OCI-M2 (cell line): Measurements from ENCODE around the gene SSR2.
"Not testable (repeated sequence)": the region's sequence is repeated elsewhere in the genome, so short reads cannot be mapped to it uniquely, and the experiment has no call there.

Source experiments
- DNase-seq: peaks from one replicate; lab custom pipeline; 2025; ENCODE audit not compliant: unreplicated experiment; lab: John Stamatoyannopoulos, UW

SSR2 gene

GRCh38 chr1:156048663-156049258 is 28.0 kb upstream of the SSR2 start:
- DNase-seq, result no peak

DNA sequence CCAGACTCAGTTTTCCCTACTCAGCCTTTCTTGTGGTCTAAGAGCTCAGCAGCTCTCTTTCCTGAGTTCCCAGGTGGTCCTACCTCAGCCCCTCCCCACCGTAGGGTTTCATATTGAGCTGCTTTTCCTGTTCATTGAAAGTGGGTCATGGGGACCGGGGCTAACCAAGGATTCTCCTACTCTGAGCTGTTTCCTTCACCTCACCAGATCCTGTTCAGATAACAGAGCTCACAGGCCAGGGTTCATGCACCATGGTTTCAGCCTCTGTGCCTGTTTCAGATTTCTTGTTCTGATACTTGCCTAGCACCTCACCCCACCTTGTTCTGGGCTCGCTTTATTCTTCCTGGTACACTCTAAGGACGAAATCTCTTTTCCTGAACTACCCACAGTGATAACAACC is 24.3 kb upstream of the SSR2 start:
- DNase-seq, result no peak

DNA sequence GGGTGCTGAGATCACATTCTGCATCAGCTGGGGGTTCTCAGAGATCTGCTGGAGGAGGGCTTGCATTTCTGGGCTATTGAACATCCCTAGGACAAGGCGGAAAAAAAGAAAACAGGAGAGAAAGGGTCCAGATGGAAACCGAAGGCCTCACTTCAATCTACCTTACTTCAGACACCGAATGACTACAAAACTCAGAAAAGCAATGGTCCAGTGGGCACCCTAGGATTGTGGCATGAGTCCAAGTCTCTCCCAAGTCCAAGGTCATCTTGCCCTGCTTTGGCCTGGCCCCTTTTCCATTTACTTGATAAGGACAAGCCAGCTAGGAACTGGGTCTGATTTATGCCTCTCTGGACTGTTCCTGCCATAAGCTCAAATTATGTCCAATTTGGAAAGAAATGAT is 22.1 kb upstream of the SSR2 start:
- no peak for DNase-seq

GRCh38 chr1:156034991-156035390 is 14.2 kb upstream of the SSR2 start:
- not testable (repeated sequence) for DNase-seq

DNA sequence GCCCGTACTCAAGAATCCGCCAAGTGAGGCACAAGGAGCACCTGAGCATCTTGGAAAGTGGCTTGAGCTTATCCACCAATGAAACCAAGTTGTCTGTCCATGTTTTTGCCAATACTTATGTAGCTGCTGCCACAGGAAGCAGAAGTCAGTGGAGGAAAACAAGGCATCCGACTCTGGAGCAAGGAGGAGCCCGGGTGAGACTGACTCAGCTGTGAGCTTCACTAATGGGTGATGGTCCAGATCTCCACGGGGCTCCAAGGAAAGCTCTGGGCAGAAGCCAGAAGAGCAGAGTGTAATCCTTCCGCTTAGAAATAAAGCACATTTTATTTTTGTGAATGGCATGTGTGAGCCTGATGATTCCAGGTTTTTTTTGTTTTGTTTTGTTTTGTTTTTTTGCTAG is 12.3 kb upstream of the SSR2 start:
- DNase-seq, result no peak

GRCh38 chr1:156026588-156026987 is 5.8 kb upstream of the SSR2 start:
- no peak for DNase-seq

- DNase-seq, result no peak
Observed at GRCh38 chr1:156025876-156026275, 5.1 kb upstream of the SSR2 start.

GRCh38 chr1:156024801-156025200 is 4.0 kb upstream of the SSR2 start:
- no peak for DNase-seq

- DNase-seq, result no peak
Observed at GRCh38 chr1:156021954-156022353, 1.2 kb upstream of the SSR2 start.

DNA sequence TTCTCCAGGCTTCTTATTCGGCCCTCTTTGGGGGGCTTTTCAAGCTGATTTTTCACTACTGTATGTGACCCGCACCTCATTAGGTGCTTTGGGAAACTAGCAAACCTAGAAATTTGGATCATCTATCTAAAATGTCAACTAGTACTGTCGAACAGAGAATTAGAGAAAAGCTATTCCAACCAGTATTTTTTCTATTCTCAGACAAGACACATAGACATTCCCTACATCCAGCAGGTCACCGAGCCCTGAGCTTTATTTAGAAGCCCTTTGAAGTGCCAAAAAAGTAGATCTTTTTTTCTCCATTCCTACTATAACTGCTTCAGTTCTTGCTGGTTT is 310 bp upstream of the SSR2 start:
- DNase-seq, result no peak

DNA sequence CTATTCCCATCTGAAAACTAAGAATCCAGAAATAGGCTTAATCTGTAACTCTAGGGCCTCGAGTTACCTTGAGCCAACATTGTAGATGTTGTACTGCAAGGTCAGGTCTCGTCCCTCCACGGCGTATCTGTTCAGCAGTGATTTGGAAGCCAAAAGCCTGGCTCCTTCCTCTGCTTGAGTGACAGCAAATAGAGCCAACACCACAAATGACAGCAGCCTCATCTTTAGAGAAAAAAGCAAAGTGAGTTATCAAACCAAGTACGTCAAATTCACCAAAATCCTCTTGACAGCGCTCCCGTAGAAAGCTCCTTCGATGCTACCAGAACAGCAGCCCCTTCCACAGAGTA is 832 bp downstream of the SSR2 start:
- DNase-seq, result no peak

DNA sequence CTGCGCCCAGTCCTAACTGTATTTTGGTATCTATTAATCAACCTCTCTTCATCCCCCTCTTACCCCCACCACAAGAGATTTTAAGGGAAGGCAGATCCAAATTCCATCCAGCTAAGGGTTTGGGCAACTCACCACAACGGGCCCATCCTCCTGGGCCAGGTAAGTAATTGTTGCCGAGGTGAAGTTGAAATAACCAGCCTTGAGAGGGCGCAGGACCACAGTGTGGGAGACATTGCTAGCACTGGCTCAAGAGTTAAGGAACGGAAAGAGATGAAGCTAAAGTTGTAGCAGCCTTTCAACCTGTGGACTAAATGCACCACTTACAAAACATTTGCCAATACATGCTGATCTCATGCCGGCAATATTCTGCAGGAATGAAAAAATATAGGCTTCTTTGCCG is 5.9 kb downstream of the SSR2 start:
- no peak for DNase-seq

- DNase-seq, result no peak
Observed at GRCh38 chr1:156012051-156012817, 8.5 kb downstream of the SSR2 start.

- no peak for DNase-seq
Observed at GRCh38 chr1:156009404-156009803, 11.3 kb downstream of the SSR2 start.

DNA sequence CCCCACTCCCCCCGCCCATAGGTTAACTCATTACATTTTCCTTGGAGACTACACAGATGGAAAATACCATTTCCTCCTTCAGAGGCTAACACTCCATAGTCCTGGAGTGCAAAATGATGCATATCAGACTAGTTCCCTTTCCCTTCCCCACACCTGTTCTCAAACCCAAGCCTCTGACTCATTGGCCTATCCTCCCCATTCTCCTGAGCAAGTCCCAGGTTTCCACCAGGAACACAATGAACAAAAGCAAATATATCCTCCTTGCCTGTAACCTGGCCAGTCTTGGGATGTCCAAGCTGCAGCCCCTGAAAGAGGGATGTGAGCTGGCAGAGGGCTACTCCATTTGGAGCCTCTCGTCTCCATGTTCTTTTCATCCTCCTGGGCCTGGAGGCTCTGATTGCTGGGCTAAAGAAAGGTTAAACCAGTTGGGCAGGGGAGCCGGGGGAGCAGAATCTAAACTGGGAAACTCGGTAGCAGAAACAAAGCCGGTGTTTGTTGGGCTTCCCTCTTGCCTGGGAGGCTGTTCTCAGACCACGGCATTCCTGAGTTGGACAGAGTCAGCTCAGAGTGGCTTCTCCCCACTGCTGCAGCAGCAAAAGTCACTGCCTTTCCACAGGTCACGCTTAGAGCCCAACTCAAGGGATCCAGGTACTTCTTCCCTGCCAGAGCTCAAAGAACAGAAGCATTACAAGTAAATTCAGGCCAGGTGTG is 13.9 kb downstream of the SSR2 start:
- no peak for DNase-seq

- no peak for DNase-seq
Observed at GRCh38 chr1:156004843-156005584, 15.7 kb downstream of the SSR2 start.

GRCh38 chr1:156003923-156004188 is 16.9 kb downstream of the SSR2 start:
- no peak for DNase-seq

GRCh38 chr1:156002188-156002911 is 18.4 kb downstream of the SSR2 start:
- no peak for DNase-seq

- no peak for DNase-seq
Observed at GRCh38 chr1:156001662-156002171, 19.0 kb downstream of the SSR2 start.

- no peak for DNase-seq
Observed at GRCh38 chr1:156001021-156001661, 19.6 kb downstream of the SSR2 start.

GRCh38 chr1:155999964-156000363 is 20.8 kb downstream of the SSR2 start:
- no peak for DNase-seq
